Stomach smooth muscle (tissue), 2 donors: ENCODE data around the gene B3GALT5.

Experiments
- H3K27ac ChIP-seq: one replicate; pipeline ENCODE4 v1.7.0; 2013; ENCODE audit warnings: mild to moderate bottlenecking, low read length, inconsistent platforms
- H3K27me3 ChIP-seq, 2 donors: one replicate each; pipeline ENCODE4 v1.7.0; 2013; ENCODE audit warnings: low read length in 2 of 2; ENCODE audit not compliant: insufficient read depth in 2 of 2, control insufficient read depth in 1 of 2
- H3K36me3 ChIP-seq, 2 donors: one replicate each; pipeline ENCODE4 v1.7.0; 2013; ENCODE audit warnings: low read length in 2 of 2; ENCODE audit not compliant: control insufficient read depth in 2 of 2, insufficient read depth in 2 of 2
- H3K4me1 ChIP-seq: one replicate; pipeline ENCODE4 v1.7.0; 2013; ENCODE audit warnings: low read length; ENCODE audit not compliant: control insufficient read depth, insufficient read depth
- H3K4me3 ChIP-seq, 2 donors: one replicate each; pipeline ENCODE4 v1.7.0; 2013; ENCODE audit warnings: low read length in 2 of 2
- H3K9ac ChIP-seq, 2 donors: one replicate each; pipeline ENCODE4 v1.7.0; 2013; ENCODE audit warnings: low read length in 2 of 2, mild to moderate bottlenecking in 1 of 2
- H3K9me3 ChIP-seq, 2 donors: one replicate each; pipeline ENCODE4 v1.7.0; 2013; ENCODE audit warnings: low read length in 2 of 2; ENCODE audit not compliant: control insufficient read depth in 2 of 2
- donor health status: healthy.
- donor health status: Pancreatic carcinoma.

The B3GALT5 gene, protein sequence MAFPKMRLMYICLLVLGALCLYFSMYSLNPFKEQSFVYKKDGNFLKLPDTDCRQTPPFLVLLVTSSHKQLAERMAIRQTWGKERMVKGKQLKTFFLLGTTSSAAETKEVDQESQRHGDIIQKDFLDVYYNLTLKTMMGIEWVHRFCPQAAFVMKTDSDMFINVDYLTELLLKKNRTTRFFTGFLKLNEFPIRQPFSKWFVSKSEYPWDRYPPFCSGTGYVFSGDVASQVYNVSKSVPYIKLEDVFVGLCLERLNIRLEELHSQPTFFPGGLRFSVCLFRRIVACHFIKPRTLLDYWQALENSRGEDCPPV

DNA sequence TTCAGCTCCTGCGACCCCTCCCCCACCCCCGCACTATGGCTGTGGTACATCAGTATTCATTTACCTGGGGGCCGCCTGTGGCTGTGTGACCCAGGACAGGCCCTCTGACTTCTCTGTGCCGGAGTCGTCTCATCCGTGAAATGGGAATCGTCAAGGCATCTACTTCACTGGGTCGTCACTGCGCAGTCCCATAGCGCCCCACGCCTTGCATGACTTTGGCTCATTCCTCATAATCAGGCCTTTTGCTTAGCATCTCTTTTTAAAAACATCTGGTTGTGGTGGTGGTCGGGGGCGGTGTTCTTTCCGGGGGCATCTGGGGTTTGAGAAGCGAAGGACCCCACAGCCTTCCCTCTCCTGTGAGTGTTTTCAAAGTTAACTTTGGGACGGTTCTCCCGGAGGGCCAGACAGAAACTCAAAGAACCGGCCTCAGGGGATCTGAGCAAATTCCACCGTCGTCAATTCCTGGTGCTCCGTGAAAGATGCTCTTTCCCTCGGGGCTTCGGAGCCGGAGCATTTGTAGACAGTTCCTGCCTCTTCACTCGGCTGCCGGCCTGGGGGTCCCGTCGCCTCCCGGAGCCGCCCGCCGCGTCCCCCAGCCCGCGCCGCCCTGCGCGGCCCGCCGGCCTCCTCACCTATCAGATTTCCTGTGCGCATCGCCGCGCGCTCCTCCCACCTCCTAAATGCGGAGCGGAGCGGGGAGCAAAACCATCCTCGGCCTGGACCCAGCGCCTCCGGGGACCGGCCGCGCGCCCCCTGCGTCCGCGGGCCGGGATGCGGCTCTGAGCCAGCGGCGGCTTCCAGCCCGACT lies at the start of gene B3GALT5:
TSS of gene B3GALT5 (plus strand) at position 708 of the 808 bp plus-strand sequence. CDS start 47,620 bp downstream, outside the sequence.
- no peak within 1 kb of the TSS for H3K9ac ChIP-seq
- H3K36me3 ChIP-seq: no peaks in the 10 kb centered on the region
- H3K27me3 ChIP-seq: peaks cover 25 to 27% of the 10 kb centered on the region in 2 donors
- H3K9me3 ChIP-seq: no peaks in the 10 kb centered on the region
- peak within 1 kb of the TSS; percentile 45 to 57 for H3K4me3 ChIP-seq
- no peak within 1 kb of the TSS for H3K27ac ChIP-seq
- H3K4me1 ChIP-seq: peaks cover 4% of the 10 kb centered on the region

GRCh38 chr21:39564200-39564599 lies 48.5 kb upstream of the B3GALT5 start:
- no peak overlapping the region for H3K4me3 ChIP-seq
- no peaks in the 10 kb centered on the region for H3K9me3 ChIP-seq
- H3K9ac ChIP-seq: no peak overlapping the region
- H3K27ac ChIP-seq: no peak overlapping the region
- no peaks in the 10 kb centered on the region for H3K36me3 ChIP-seq
- H3K27me3 ChIP-seq: peaks cover 0 to 4% of the 10 kb centered on the region in 2 donors
- peaks cover 4% of the 10 kb centered on the region for H3K4me1 ChIP-seq

DNA sequence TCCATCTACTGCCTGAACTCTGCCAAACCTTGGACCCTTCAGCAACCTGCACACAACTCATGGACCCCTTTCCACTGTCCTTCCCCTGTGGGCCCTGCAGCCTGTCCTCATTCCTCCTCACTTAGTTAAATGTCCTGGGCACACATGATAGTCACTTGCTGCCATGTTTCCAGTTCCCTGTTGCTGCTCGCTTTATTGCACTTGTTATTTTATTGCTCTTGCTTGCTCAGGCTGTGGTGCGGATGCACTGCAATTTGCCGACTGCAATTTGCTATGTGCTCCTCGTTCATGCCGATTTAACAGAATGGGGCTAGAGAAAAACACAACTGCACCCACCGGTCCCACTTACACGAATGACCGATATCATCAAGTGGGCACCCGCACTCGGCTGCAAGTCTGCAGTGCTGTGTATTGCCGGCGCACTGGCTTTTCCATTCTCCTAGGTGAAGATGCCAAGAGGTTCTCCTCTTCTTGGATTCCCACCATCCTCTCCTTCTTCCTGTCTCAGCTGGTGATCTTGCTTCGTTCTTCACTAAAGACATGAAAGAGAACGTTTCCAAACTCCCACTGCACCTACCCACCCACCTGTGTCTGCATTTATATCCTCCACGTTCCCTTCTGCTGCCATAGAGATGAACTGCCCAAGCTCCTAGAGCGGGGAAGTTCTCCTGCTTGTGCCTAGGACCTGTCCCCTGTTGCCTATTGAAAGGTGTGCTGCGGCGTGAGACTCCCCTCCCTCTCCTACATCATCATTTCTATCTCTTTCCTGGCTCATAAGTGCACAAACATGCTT lies 45.4 kb upstream of the B3GALT5 start:
- H3K9ac ChIP-seq: no peak overlapping the region
- no peak overlapping the region for H3K27ac ChIP-seq
- no peaks in the 10 kb centered on the region for H3K9me3 ChIP-seq
- H3K36me3 ChIP-seq: no peaks in the 10 kb centered on the region
- H3K4me3 ChIP-seq: no peak overlapping the region
- H3K4me1 ChIP-seq: peaks cover 4% of the 10 kb centered on the region
- H3K27me3 ChIP-seq: no peaks in the 10 kb centered on the region

GRCh38 chr21:39568361-39568760 lies 44.4 kb upstream of the B3GALT5 start:
- Histone ChIP-seq H3K4me3 (no peak overlapping the region), H3K4me1 (peaks cover 4% of the 10 kb centered on the region), H3K27ac (no peak overlapping the region), H3K9me3 (no peaks in the 10 kb centered on the region), H3K27me3 (no peaks in the 10 kb centered on the region), H3K36me3 (no peaks in the 10 kb centered on the region), H3K9ac (no peak overlapping the region)

DNA sequence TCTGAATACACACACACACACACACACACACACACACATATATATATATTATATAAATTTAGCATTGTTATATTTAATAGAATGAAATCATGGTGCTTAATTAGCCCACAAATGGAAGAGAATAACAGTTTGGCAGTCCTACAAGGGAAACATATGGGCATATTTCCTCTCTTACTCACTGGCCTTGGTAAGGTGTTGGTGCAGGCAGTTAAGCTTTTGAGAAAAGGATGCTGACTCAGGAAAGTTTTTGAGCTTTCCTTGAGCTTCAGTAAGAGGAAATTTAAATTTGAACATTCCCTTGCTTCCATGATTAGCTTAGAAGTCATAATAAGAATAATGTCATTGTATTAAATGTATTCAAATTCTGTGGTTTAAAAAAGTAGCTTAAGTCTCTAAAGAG lies 37.0 kb upstream of the B3GALT5 start:
- no peak overlapping the region for H3K27ac ChIP-seq
- no peaks in the 10 kb centered on the region for H3K36me3 ChIP-seq
- H3K9ac ChIP-seq: no peak overlapping the region
- H3K4me3 ChIP-seq: no peak overlapping the region
- peaks cover 0 to 5% of the 10 kb centered on the region in 2 donors for H3K9me3 ChIP-seq
- no peaks in the 10 kb centered on the region for H3K4me1 ChIP-seq
- H3K27me3 ChIP-seq: peaks cover 5 to 7% of the 10 kb centered on the region in 2 donors

GRCh38 chr21:39576518-39577128 lies 36.1 kb upstream of the B3GALT5 start:
- Histone ChIP-seq H3K9me3 (peaks cover 0 to 5% of the 10 kb centered on the region in 2 donors), H3K27ac (no peak overlapping the region), H3K36me3 (no peaks in the 10 kb centered on the region), H3K27me3 (peaks cover 5 to 7% of the 10 kb centered on the region in 2 donors), H3K9ac (no peak overlapping the region), H3K4me3 (no peak overlapping the region), H3K4me1 (no peaks in the 10 kb centered on the region)

DNA sequence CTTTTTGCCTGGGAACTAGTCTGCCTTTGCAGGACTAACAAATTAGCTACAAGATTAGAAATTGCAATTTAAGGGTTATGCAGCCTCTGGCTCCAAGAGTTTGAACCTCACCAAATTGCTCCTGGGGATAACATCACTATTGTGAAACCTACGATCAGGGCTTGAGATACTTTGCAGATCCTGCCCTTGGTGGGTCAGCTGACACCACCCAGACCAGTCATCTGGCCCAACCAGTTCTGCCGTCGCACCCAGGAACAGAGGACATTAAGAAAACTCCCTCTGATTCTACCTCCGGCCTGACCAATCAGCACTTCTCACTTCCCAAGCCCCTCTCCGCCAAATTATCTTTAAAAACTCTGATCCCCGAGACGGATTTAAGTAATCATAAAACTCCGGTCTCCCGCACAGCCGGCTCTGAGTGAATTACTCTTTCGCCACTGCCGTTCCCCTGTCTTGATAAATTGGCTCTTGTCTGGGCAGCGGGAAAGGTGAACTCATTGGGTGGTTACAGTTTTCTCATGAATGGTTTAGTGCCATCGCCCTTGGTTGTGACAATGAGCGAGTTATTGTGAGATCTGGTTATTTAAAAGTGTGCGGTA lies 32.9 kb upstream of the B3GALT5 start:
- Histone ChIP-seq H3K9me3 (peaks cover 0 to under 1% of the 10 kb centered on the region in 2 donors), H3K36me3 (no peaks in the 10 kb centered on the region), H3K9ac (no peak overlapping the region), H3K4me3 (no peak overlapping the region), H3K27ac (no peak overlapping the region), H3K4me1 (no peaks in the 10 kb centered on the region), H3K27me3 (peaks cover 0 to 6% of the 10 kb centered on the region in 2 donors)

DNA sequence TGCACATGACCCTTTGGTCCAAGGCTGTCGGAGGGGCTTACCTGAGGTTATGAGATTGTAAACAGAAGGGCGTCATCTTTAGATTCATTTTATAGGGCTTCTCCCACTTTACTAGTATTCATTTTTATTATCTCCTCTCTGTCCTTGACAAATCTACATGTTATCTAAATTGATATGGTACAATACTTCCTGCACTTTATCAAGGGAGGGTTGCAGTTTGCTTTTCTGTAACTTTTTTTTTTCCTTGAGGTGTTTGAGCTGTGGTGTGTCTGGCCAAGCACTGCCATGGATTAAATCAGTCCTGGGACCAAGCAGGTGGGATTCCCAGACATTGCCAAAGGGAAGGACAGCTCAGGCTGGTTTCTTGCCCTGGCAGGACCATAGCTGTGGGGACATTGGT lies 32.0 kb upstream of the B3GALT5 start:
- Histone ChIP-seq H3K27me3 (no peaks in the 10 kb centered on the region), H3K4me3 (no peak overlapping the region), H3K9ac (no peak overlapping the region), H3K36me3 (no peaks in the 10 kb centered on the region), H3K27ac (no peak overlapping the region), H3K4me1 (no peaks in the 10 kb centered on the region), H3K9me3 (no peaks in the 10 kb centered on the region)

- no peaks in the 10 kb centered on the region for H3K9me3 ChIP-seq
- H3K36me3 ChIP-seq: no peaks in the 10 kb centered on the region
- no peaks in the 10 kb centered on the region for H3K4me1 ChIP-seq
- no peaks in the 10 kb centered on the region for H3K27me3 ChIP-seq
- no peak overlapping the region for H3K9ac ChIP-seq
- no peak overlapping the region for H3K4me3 ChIP-seq
- no peak overlapping the region for H3K27ac ChIP-seq
Measured at GRCh38 chr21:39581414-39581813, 31.3 kb upstream of the B3GALT5 start.

- Histone ChIP-seq H3K36me3 (no peaks in the 10 kb centered on the region), H3K9ac (no peak overlapping the region), H3K4me3 (no peak overlapping the region), H3K9me3 (no peaks in the 10 kb centered on the region), H3K4me1 (no peaks in the 10 kb centered on the region), H3K27ac (no peak overlapping the region), H3K27me3 (no peaks in the 10 kb centered on the region)
Measured at GRCh38 chr21:39582749-39583148, 30.0 kb upstream of the B3GALT5 start.
